Measurements from ENCODE around the gene PRLR. TPM values are rescaled to one million over a fixed set of nuclear protein-coding genes. Genes with fewer than 3 reads are reported as not detected.

Gene PRLR
- total RNA-seq, 1 experiment from 2014 or later = 2.5 TPM

DNA sequence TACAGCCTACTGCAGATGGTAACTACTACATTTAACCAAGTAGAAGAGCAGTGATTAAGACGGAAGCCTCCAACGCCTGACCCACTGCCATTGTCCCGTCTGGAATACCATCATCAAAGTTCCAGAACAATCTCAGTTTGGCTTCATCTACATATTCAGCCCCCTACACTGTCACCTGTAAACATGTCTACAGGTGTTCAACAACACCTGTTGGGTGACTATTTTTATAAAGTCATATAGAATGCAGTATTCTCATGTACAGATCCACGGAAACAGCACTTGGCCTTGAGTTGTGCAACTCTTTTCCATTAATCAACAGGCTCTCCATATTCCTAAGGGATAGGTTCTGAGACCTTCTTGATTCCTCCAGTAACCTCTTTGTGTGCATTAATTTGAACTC is 129.3 kb downstream of the PRLR start:
- Histone ChIP-seq H3K4me2 (ENCODE audit: insufficient read depth, insufficient read length, low read length) (no peak overlapping the region), H2BK20ac (ENCODE audit: low read depth, low read length, poor library complexity, severe bottlenecking) (no peak overlapping the region), H2BK15ac (ENCODE audit: low read depth, low read length) (no peak overlapping the region), H4K20me1 (ENCODE audit: control insufficient read depth, insufficient read depth, insufficient read length) (no peaks in the 10 kb centered on the region), H3K27me3 (ENCODE audit: insufficient read depth, low read length) (no peaks in the 10 kb centered on the region), H2BK120ac (ENCODE audit: low read depth, low read length, poor library complexity, severe bottlenecking) (no peak overlapping the region), H3K79me2 (ENCODE audit: insufficient read depth, low read length) (no peaks in the 10 kb centered on the region), H2BK12ac (ENCODE audit: insufficient read length, low read depth, low read length) (no peak overlapping the region), H2BK5ac (ENCODE audit: insufficient read length, low read length) (no peak overlapping the region), H3T11ph (ENCODE audit: low read length) (no peak overlapping the region), H3K14ac (ENCODE audit: insufficient read depth, low read length) (no peak overlapping the region), H3K4ac (ENCODE audit: low read depth, low read length) (no peak overlapping the region), H4K5ac (ENCODE audit: insufficient read length, low read depth, low read length) (no peak overlapping the region), H4K91ac (ENCODE audit: insufficient read length, low read depth, low read length) (no peak overlapping the region), H3K9ac (ENCODE audit: extremely low read depth, insufficient read length, low read length) (no peak overlapping the region), H3K18ac (ENCODE audit: insufficient read length, low read depth, low read length) (no peak overlapping the region), H3K23me2 (ENCODE audit: insufficient read length, low read depth, low read length, poor library complexity, severe bottlenecking) (no peaks in the 10 kb centered on the region), H3K23ac (ENCODE audit: insufficient read length, low read depth, low read length) (no peak overlapping the region), H3K9me3 (ENCODE audit: control insufficient read depth, low read depth, low read length) (no peaks in the 10 kb centered on the region), H3K79me1 (ENCODE audit: insufficient read depth, low read depth, low read length, poor library complexity, severe bottlenecking) (no peaks in the 10 kb centered on the region), H2AK5ac (ENCODE audit: insufficient read length, low read length) (no peak overlapping the region), H3K4me1 (ENCODE audit: insufficient read depth, low read length) (no peaks in the 10 kb centered on the region; the same call in 1 of the 2 replicates), H3K27ac (ENCODE audit: insufficient read length, low read depth, low read length) (no peak overlapping the region), H4K8ac (replicated peaks; ENCODE audit: insufficient read length, low read depth, low read length) (no peak overlapping the region), H3K56ac (ENCODE audit: insufficient read length, low read depth, low read length) (no peak overlapping the region), H2AFZ (ENCODE audit: low read length) (no peak overlapping the region)
- TF ChIP-seq, protein P1, sequence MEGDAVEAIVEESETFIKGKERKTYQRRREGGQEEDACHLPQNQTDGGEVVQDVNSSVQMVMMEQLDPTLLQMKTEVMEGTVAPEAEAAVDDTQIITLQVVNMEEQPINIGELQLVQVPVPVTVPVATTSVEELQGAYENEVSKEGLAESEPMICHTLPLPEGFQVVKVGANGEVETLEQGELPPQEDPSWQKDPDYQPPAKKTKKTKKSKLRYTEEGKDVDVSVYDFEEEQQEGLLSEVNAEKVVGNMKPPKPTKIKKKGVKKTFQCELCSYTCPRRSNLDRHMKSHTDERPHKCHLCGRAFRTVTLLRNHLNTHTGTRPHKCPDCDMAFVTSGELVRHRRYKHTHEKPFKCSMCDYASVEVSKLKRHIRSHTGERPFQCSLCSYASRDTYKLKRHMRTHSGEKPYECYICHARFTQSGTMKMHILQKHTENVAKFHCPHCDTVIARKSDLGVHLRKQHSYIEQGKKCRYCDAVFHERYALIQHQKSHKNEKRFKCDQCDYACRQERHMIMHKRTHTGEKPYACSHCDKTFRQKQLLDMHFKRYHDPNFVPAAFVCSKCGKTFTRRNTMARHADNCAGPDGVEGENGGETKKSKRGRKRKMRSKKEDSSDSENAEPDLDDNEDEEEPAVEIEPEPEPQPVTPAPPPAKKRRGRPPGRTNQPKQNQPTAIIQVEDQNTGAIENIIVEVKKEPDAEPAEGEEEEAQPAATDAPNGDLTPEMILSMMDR (conservative IDR thresholded peaks at IDR 0.05) = no peak
- Mint-ChIP-seq H3K9me3 (no peaks in the 10 kb centered on the region; a peak in 3 of 5 replicates), H3K4me3 (no peak overlapping the region), H3K27me3 (ENCODE audit: low read depth) (no peaks in the 10 kb centered on the region), H3K4me1 (peaks cover 6 to 8% of the 10 kb centered on the region in 2 experiments; a peak in 3 of 4 replicates), H3K36me3 (ENCODE audit: insufficient read depth in 1 of 3, low read depth in 3 of 3) (no peaks in the 10 kb centered on the region), H3K27ac (no peak overlapping the region)
- DNase-seq = no peak
- no CpG with 5 or more reads among the region's 4 CpGs for WGBS (ENCODE audit: extremely low coverage, insufficient read length, low lambda C conversion rate)
